Breast epithelium (tissue), 4 donors: Measurements from ENCODE around the gene IPO13. TPM values are rescaled to one million over a fixed set of nuclear protein-coding genes. Genes with fewer than 3 reads are reported as not detected.

Source experiments
- DNase-seq, 2 donors: peaks; one replicate each; pipeline ENCODE4 v3.0.0-alpha.2; 2019; ENCODE audit warnings: low spot score in 2 of 2
- H3K27ac ChIP-seq, 2 donors: fragments of 200-600 bp; sonication (generic) in 1 of 2; one replicate each; pipeline ENCODE4 v1.5.1; 2016 to 2019; ENCODE audit warnings: mild to moderate bottlenecking in 1 of 2
- H3K27me3 ChIP-seq, 2 donors: fragments of 200-600 bp; sonication (generic) in 1 of 2; one replicate each; pipeline versions ENCODE4 v1.5.1 to v1.6.0; 2017 to 2019; ENCODE audit warnings: control low read depth in 1 of 2, mild to moderate bottlenecking in 1 of 2
- H3K36me3 ChIP-seq: fragments of 200-600 bp; one replicate; pipeline ENCODE4 v1.5.1; 2019
- H3K4me1 ChIP-seq, 2 donors: fragments of 200-600 bp; sonication (generic); one replicate each; pipeline ENCODE4 v1.5.1; 2016 to 2019; ENCODE audit warnings: control low read depth in 1 of 2
- H3K4me3 ChIP-seq, 3 donors: fragments of 200-600 bp; sonication (generic); 1 replicate in 2 of 3; 2 replicates in 1 of 3; pipeline ENCODE4 v1.5.1; 2016 to 2019; ENCODE audit warnings: mild to moderate bottlenecking in 3 of 3, moderate library complexity in 2 of 3
- H3K9me3 ChIP-seq, 2 donors: fragments of 200-600 bp; sonication (generic) in 1 of 2; one replicate each; pipeline ENCODE4 v1.5.1; 2016 to 2019; ENCODE audit warnings: control low read depth in 1 of 2
- POLR2A ChIP-seq: fragments of 450-650 bp; IDR thresholded peaks from one replicate; pipeline ENCODE4 v1.6.1; 2016; ENCODE audit warnings: antibody characterized with exemption, mild to moderate bottlenecking, moderate library complexity
- POLR2AphosphoS5 ChIP-seq, 3 donors: sonication (generic); formaldehyde crosslinking; IDR thresholded peaks; one replicate each; pipeline ENCODE4 v1.6.1; 2017; ENCODE audit warnings: antibody characterized with exemption in 3 of 3
- intact Hi-C: fragments of 100-400 bp; cut with DNase I; formaldehyde crosslinking; loops from one replicate; pipeline ENCODE4 v1.15.1; 2023; ENCODE audit warnings: low total_unique reads
- total RNA-seq, 3 donors: library from RNA; depleted of rRNA; stranded (reverse); fragments of >200 nt; gene quantifications; one replicate each; pipeline ENCODE4 v1.1.0, GENCODE V29; 2016
- TF ChIP-seq, protein P1 (sequence below), 3 donors: fragments of 450-650 bp; IDR thresholded peaks; one replicate each; pipeline ENCODE4 v1.5.1; 2016 to 2017; ENCODE audit warnings: antibody characterized with exemption in 3 of 3, mild to moderate bottlenecking in 3 of 3, moderate library complexity in 3 of 3

Gene IPO13
- total RNA-seq, 3 donors from 2014 or later, result 18.4 to 23.0 (median 20.5) TPM

DNA sequence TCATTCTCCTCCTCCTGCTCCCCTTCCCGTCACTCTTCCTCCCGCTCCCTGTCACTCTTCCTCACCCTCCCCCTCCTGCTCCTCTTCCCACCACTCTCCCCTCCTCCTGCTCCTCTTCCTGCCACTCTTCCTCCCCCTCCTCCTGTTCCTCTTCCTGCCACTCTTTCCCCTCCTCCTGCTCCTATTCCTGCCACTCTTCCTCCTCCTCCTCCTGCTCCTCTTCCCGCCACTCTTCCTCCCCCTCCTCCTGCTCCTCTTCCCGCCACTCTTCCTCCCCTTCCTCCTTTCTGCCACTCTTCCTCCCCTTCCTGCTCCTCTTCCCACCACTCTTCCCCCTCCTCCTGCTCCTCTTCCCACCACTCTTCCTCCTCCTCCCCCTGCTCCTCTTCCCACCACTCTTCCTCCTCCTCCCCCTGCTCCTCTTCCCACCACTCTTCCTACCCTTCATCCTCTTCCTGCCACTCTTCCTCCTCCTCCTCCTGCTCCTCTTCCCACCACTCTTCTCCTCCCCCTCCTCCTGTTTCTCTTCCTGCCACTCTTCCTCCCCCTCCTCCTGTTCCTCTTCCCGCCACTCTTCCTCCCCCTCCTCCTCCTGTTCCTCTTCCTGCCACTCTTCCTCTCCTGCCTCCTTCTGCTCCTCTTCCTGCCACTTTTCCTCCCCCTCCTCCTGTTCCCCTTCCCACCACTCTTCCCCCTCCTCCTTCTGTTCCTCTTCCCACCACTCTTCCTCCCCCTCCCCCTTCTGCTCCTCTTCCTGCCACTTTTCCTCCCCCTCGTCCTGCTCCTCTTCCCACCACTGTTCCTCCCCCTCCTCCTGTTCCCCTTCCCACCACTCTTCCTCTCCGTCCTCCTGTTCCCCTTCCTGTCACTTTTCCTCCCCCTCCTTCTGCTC lies 41.8 kb upstream of the IPO13 start:
- Histone ChIP-seq H3K27me3 (no peaks in the 10 kb centered on the region), H3K36me3 (no peaks in the 10 kb centered on the region), H3K27ac (no peak overlapping the region), H3K4me1 (no peaks in the 10 kb centered on the region), H3K4me3 (no peak overlapping the region), H3K9me3 (no peaks in the 10 kb centered on the region)
- DNase-seq, result no peak
- intact Hi-C loops, result loop anchor here (1.0 kb wide), 1 partner anchor 33 kb away; no protein-coding TSS in a partner anchor
- no peak for TF ChIP-seq POLR2AphosphoS5 (IDR thresholded peaks at IDR 0.05)
- TF ChIP-seq POLR2A, result no peak
- TF ChIP-seq, protein P1, sequence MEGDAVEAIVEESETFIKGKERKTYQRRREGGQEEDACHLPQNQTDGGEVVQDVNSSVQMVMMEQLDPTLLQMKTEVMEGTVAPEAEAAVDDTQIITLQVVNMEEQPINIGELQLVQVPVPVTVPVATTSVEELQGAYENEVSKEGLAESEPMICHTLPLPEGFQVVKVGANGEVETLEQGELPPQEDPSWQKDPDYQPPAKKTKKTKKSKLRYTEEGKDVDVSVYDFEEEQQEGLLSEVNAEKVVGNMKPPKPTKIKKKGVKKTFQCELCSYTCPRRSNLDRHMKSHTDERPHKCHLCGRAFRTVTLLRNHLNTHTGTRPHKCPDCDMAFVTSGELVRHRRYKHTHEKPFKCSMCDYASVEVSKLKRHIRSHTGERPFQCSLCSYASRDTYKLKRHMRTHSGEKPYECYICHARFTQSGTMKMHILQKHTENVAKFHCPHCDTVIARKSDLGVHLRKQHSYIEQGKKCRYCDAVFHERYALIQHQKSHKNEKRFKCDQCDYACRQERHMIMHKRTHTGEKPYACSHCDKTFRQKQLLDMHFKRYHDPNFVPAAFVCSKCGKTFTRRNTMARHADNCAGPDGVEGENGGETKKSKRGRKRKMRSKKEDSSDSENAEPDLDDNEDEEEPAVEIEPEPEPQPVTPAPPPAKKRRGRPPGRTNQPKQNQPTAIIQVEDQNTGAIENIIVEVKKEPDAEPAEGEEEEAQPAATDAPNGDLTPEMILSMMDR (IDR thresholded peaks at IDR 0.05), result no peak

- peak in 1 of 2 donors; percentile 19 for DNase-seq
These were observed 38.5 kb upstream of the IPO13 start for GRCh38 chr1:43908226-43908625.

GRCh38 chr1:43908858-43909257 lies 37.9 kb upstream of the IPO13 start:
- intact Hi-C loops, result no loop called here
- no peak for DNase-seq
- TF ChIP-seq POLR2A, result no peak
- TF ChIP-seq, protein P1 (IDR thresholded peaks at IDR 0.05), result no peak
- TF ChIP-seq POLR2AphosphoS5 (IDR thresholded peaks at IDR 0.05), result no peak
- Histone ChIP-seq H3K36me3 (no peaks in the 10 kb centered on the region), H3K4me1 (no peaks in the 10 kb centered on the region), H3K4me3 (no peak overlapping the region), H3K27me3 (no peaks in the 10 kb centered on the region), H3K9me3 (no peaks in the 10 kb centered on the region), H3K27ac (no peak overlapping the region)

More at GRCh38 chr1:43908226-43908625, 38.5 kb upstream of the IPO13 start:
- Histone ChIP-seq H3K4me3 (no peak overlapping the region), H3K36me3 (no peaks in the 10 kb centered on the region), H3K9me3 (no peaks in the 10 kb centered on the region), H3K27me3 (no peaks in the 10 kb centered on the region), H3K4me1 (no peaks in the 10 kb centered on the region), H3K27ac (no peak overlapping the region)
- TF ChIP-seq, protein P1 (IDR thresholded peaks at IDR 0.05), result no peak
- TF ChIP-seq POLR2A (no peak), POLR2AphosphoS5 (IDR thresholded peaks at IDR 0.05) (no peak)
- intact Hi-C loops, result no loop called here

DNA sequence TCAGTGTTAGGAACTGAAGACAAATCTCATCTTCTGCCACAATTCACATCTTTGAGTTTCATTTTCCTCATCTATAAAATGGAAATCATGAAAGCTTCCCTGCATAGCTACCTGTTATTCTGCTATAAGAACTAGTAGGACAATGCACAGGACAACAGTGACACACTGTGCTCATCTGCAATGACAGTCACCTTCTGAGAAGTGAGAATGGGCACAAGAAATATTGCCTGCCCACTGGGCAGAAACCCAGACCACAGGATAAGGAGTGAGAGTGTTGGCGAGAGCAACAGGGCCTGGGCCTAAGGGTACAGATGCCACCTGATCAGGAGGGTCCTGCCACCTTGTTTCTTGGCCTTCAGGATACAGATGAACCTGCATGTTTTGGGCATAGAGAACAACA lies 36.4 kb upstream of the IPO13 start:
- Histone ChIP-seq H3K4me1 (no peaks in the 10 kb centered on the region), H3K36me3 (no peaks in the 10 kb centered on the region), H3K4me3 (no peak overlapping the region), H3K27me3 (no peaks in the 10 kb centered on the region), H3K9me3 (no peaks in the 10 kb centered on the region), H3K27ac (no peak overlapping the region)
- intact Hi-C loops, result no loop called here
- TF ChIP-seq POLR2AphosphoS5 (IDR thresholded peaks at IDR 0.05) (no peak), POLR2A (no peak)
- TF ChIP-seq, protein P1 (IDR thresholded peaks at IDR 0.05), result no peak
- DNase-seq, result peak in 1 of 2 donors; percentile 15

DNA sequence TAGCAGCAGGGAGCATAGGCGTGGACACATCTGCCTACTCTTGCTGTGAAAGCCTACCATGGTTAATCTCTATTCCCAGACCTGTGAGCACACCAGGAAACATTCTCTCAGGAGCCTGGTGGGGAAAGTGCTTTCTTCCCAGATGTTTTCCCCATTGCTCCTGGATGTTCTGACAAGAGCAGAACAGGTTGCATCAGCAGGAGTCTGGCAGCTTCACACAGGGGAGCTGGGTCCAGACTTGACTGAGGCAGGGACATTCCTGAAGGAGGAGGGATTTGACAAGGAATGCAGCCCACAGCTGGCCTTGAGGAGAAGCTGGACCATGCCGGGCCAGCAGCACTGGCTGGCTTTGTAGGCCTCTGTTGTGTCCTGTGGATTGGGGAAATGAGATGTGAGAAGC lies 34.1 kb upstream of the IPO13 start:
- Histone ChIP-seq H3K4me3 (no peak overlapping the region), H3K4me1 (no peaks in the 10 kb centered on the region), H3K36me3 (no peaks in the 10 kb centered on the region), H3K9me3 (no peaks in the 10 kb centered on the region), H3K27me3 (no peaks in the 10 kb centered on the region), H3K27ac (peak overlapping the region; percentile 27 to 69)
- intact Hi-C loops, result no loop called here
- peak; percentile 49 to 86 for DNase-seq
- TF ChIP-seq POLR2A (no peak), POLR2AphosphoS5 (IDR thresholded peaks at IDR 0.05) (peak in 1 of 3 donors; percentile 23)
- TF ChIP-seq, protein P1 (IDR thresholded peaks at IDR 0.05), result no peak
